ENCODE data around the gene LYPD4.
"Not testable (repeated sequence)": the region's sequence is repeated elsewhere in the genome, so short reads cannot be mapped to it uniquely, and the experiment has no call there.

The LYPD4 gene

GRCh38 chr19:41802770-41803169 lies 41.7 kb downstream of the LYPD4 start:
- Histone ChIP-seq H3K4me1 (ENCODE audit: control insufficient read depth, insufficient read depth, low read length, poor library complexity, severe bottlenecking) (no peaks in the 10 kb centered on the region), H3K9me3 (ENCODE audit: control insufficient read depth, low read length) (no peaks in the 10 kb centered on the region), H3K27ac (ENCODE audit: insufficient read depth, low read length, poor library complexity, severe bottlenecking) (no peak overlapping the region), H3K4me3 (ENCODE audit: insufficient read depth, low read depth, low read length, poor library complexity, severe bottlenecking) (no peak overlapping the region), H3K27me3 (replicated peaks; ENCODE audit: control insufficient read depth, insufficient read depth, low read length, poor library complexity, severe bottlenecking) (no peaks in the 10 kb centered on the region), H3K36me3 (ENCODE audit: control insufficient read depth, insufficient read depth, low read length) (no peaks in the 10 kb centered on the region)
- DNase-seq, result no peak

GRCh38 chr19:41801792-41802211 lies 42.7 kb downstream of the LYPD4 start:
- Histone ChIP-seq H3K9me3 (ENCODE audit: control insufficient read depth, low read length) (no peaks in the 10 kb centered on the region), H3K27ac (ENCODE audit: insufficient read depth, low read length, poor library complexity, severe bottlenecking) (no peak overlapping the region), H3K36me3 (ENCODE audit: control insufficient read depth, insufficient read depth, low read length) (no peaks in the 10 kb centered on the region), H3K27me3 (replicated peaks; ENCODE audit: control insufficient read depth, insufficient read depth, low read length, poor library complexity, severe bottlenecking) (no peaks in the 10 kb centered on the region), H3K4me3 (ENCODE audit: insufficient read depth, low read depth, low read length, poor library complexity, severe bottlenecking) (no peak overlapping the region), H3K4me1 (ENCODE audit: control insufficient read depth, insufficient read depth, low read length, poor library complexity, severe bottlenecking) (no peaks in the 10 kb centered on the region)
- DNase-seq, result no peak

DNA sequence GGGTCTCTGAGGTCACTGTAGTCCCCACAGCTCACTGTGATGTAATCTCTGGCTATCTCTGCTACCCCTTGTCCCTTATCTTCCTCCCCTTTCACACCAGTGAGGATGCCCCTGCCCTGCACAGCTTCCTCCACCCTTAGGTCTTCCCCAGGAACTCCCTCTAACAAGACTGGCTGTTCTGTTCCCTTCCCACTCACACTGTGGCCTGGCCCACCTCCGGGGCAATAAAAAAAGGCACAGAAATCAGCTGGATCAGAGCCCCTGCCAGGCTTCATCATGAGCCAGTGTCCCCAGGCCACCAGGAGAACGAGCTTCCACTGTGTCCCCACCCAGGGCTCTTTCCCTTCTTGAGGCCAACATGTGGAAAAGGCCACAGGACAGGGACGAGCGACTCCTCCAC lies 43.5 kb downstream of the LYPD4 start:
- Histone ChIP-seq H3K27me3 (replicated peaks; ENCODE audit: control insufficient read depth, insufficient read depth, low read length, poor library complexity, severe bottlenecking) (no peaks in the 10 kb centered on the region), H3K36me3 (ENCODE audit: control insufficient read depth, insufficient read depth, low read length) (no peaks in the 10 kb centered on the region), H3K27ac (ENCODE audit: insufficient read depth, low read length, poor library complexity, severe bottlenecking) (no peak overlapping the region), H3K4me1 (ENCODE audit: control insufficient read depth, insufficient read depth, low read length, poor library complexity, severe bottlenecking) (no peaks in the 10 kb centered on the region), H3K4me3 (ENCODE audit: insufficient read depth, low read depth, low read length, poor library complexity, severe bottlenecking) (no peak overlapping the region), H3K9me3 (ENCODE audit: control insufficient read depth, low read length) (no peaks in the 10 kb centered on the region)
- DNase-seq, result no peak

- no peaks in the 10 kb centered on the region for H3K4me1 ChIP-seq (ENCODE audit: control insufficient read depth, insufficient read depth, low read length, poor library complexity, severe bottlenecking)
- H3K27ac ChIP-seq (ENCODE audit: insufficient read depth, low read length, poor library complexity, severe bottlenecking), result no peak overlapping the region
- H3K4me3 ChIP-seq (ENCODE audit: insufficient read depth, low read depth, low read length, poor library complexity, severe bottlenecking), result no peak overlapping the region
- no peaks in the 10 kb centered on the region for H3K27me3 ChIP-seq (replicated peaks; ENCODE audit: control insufficient read depth, insufficient read depth, low read length, poor library complexity, severe bottlenecking)
- DNase-seq, result no peak
- no peaks in the 10 kb centered on the region for H3K9me3 ChIP-seq (ENCODE audit: control insufficient read depth, low read length)
- no peaks in the 10 kb centered on the region for H3K36me3 ChIP-seq (ENCODE audit: control insufficient read depth, insufficient read depth, low read length)
Measured at GRCh38 chr19:41799444-41800000, 45.0 kb downstream of the LYPD4 start.

DNA sequence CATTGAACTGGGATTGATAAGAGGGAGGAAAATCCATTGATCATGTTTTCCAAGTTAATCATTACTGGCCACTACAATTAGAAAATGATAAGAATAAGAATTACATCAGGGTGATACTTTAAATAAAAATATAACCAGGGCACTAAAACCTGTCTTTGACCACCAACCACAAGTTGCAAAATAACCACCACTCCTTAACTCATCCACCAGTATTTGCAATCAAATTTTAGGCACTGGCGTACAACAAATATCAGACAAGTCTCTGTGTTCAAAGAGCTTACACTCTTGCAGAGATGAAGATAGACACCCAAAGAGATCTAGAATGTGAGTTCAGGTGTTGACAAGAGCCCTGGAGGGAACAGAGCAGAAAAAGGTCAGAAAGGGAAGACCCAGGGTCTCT lies 47.6 kb downstream of the LYPD4 start:
- Histone ChIP-seq H3K4me1 (ENCODE audit: control insufficient read depth, insufficient read depth, low read length, poor library complexity, severe bottlenecking) (no peaks in the 10 kb centered on the region), H3K27me3 (replicated peaks; ENCODE audit: control insufficient read depth, insufficient read depth, low read length, poor library complexity, severe bottlenecking) (no peaks in the 10 kb centered on the region), H3K27ac (ENCODE audit: insufficient read depth, low read length, poor library complexity, severe bottlenecking) (no peak overlapping the region), H3K4me3 (ENCODE audit: insufficient read depth, low read depth, low read length, poor library complexity, severe bottlenecking) (no peak overlapping the region), H3K9me3 (ENCODE audit: control insufficient read depth, low read length) (no peaks in the 10 kb centered on the region), H3K36me3 (ENCODE audit: control insufficient read depth, insufficient read depth, low read length) (no peaks in the 10 kb centered on the region)
- no peak for DNase-seq

DNA sequence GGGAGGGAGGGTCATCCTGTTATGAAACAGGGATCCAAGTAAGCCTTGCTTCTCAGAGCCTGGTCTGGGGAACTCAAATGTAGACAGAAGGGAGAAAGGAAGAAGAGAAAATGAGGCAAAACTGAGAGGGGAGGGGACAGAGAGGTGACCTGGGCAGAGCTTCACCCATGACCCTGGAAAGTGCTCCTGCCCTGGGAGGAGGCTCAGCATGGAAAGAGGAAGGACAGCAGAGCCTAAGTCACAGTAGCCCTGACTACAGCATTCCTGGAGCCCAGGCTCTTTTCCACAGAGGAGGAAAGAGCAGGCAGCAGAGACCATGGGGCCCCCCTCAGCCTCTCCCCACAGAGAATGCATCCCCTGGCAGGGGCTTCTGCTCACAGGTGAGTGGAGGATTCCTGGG lies 48.1 kb downstream of the LYPD4 start, which contains the start of gene CEACAM3:
TSS of gene CEACAM3 (plus strand) at position 226 of the 400 bp plus-strand sequence. CDS start at position 317, 91 bp downstream.
- Histone ChIP-seq H3K36me3 (ENCODE audit: control insufficient read depth, insufficient read depth, low read length) (no peaks in the 10 kb centered on the region), H3K4me3 (ENCODE audit: insufficient read depth, low read depth, low read length, poor library complexity, severe bottlenecking) (no peak within 1 kb of the TSS), H3K4me1 (ENCODE audit: control insufficient read depth, insufficient read depth, low read length, poor library complexity, severe bottlenecking) (no peaks in the 10 kb centered on the region), H3K9me3 (ENCODE audit: control insufficient read depth, low read length) (no peaks in the 10 kb centered on the region), H3K27ac (ENCODE audit: insufficient read depth, low read length, poor library complexity, severe bottlenecking) (no peak within 1 kb of the TSS), H3K27me3 (replicated peaks; ENCODE audit: control insufficient read depth, insufficient read depth, low read length, poor library complexity, severe bottlenecking) (no peaks in the 10 kb centered on the region)
- no peak for DNase-seq

DNA sequence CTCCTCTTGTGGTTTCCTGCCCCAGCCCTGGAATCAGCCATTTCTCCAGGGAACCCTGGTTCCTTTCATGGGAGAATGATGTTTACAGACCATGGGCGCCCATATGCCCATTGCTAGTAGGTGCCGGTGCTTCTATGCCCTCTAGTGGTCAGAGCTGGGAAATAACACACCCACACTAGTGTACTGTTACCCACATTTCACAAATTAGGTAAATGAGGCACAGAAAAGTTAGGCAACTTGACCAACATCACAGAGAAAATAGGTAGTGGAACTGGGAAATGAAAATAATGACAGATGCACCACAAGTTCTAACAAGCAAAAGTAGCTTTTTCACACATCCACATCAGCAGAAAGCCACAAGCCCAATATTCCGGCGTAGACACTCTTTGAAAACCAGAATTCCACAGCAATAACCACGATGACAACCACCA lies 49.4 kb downstream of the LYPD4 start:
- H3K36me3 ChIP-seq (ENCODE audit: control insufficient read depth, insufficient read depth, low read length), result no peaks in the 10 kb centered on the region
- DNase-seq, result peak; percentile 7 to 42 (median 25)
- no peak overlapping the region for H3K4me3 ChIP-seq (ENCODE audit: insufficient read depth, low read depth, low read length, poor library complexity, severe bottlenecking)
- H3K4me1 ChIP-seq (ENCODE audit: control insufficient read depth, insufficient read depth, low read length, poor library complexity, severe bottlenecking), result no peaks in the 10 kb centered on the region
- H3K9me3 ChIP-seq (ENCODE audit: control insufficient read depth, low read length), result no peaks in the 10 kb centered on the region
- no peaks in the 10 kb centered on the region for H3K27me3 ChIP-seq (replicated peaks; ENCODE audit: control insufficient read depth, insufficient read depth, low read length, poor library complexity, severe bottlenecking)
- no peak overlapping the region for H3K27ac ChIP-seq (ENCODE audit: insufficient read depth, low read length, poor library complexity, severe bottlenecking)

GRCh38 chr19:41793414-41793727 lies 51.1 kb downstream of the LYPD4 start:
- Histone ChIP-seq H3K27ac (ENCODE audit: insufficient read depth, low read length, poor library complexity, severe bottlenecking) (no peak overlapping the region), H3K4me1 (ENCODE audit: control insufficient read depth, insufficient read depth, low read length, poor library complexity, severe bottlenecking) (no peaks in the 10 kb centered on the region), H3K9me3 (ENCODE audit: control insufficient read depth, low read length) (no peaks in the 10 kb centered on the region), H3K36me3 (ENCODE audit: control insufficient read depth, insufficient read depth, low read length) (no peaks in the 10 kb centered on the region), H3K27me3 (replicated peaks; ENCODE audit: control insufficient read depth, insufficient read depth, low read length, poor library complexity, severe bottlenecking) (no peaks in the 10 kb centered on the region), H3K4me3 (ENCODE audit: insufficient read depth, low read depth, low read length, poor library complexity, severe bottlenecking) (no peak overlapping the region)
- no peak for DNase-seq

- no peak overlapping the region for H3K4me3 ChIP-seq (ENCODE audit: insufficient read depth, low read depth, low read length, poor library complexity, severe bottlenecking)
- H3K27me3 ChIP-seq (replicated peaks; ENCODE audit: control insufficient read depth, insufficient read depth, low read length, poor library complexity, severe bottlenecking), result no peaks in the 10 kb centered on the region
- H3K9me3 ChIP-seq (ENCODE audit: control insufficient read depth, low read length), result no peaks in the 10 kb centered on the region
- no peak overlapping the region for H3K27ac ChIP-seq (ENCODE audit: insufficient read depth, low read length, poor library complexity, severe bottlenecking)
- peak in 2 of 3 donors; percentile 2 to 16 for DNase-seq
- H3K4me1 ChIP-seq (ENCODE audit: control insufficient read depth, insufficient read depth, low read length, poor library complexity, severe bottlenecking), result no peaks in the 10 kb centered on the region
- H3K36me3 ChIP-seq (ENCODE audit: control insufficient read depth, insufficient read depth, low read length), result no peaks in the 10 kb centered on the region
Measured at GRCh38 chr19:41792513-41793413, 51.7 kb downstream of the LYPD4 start.

DNA sequence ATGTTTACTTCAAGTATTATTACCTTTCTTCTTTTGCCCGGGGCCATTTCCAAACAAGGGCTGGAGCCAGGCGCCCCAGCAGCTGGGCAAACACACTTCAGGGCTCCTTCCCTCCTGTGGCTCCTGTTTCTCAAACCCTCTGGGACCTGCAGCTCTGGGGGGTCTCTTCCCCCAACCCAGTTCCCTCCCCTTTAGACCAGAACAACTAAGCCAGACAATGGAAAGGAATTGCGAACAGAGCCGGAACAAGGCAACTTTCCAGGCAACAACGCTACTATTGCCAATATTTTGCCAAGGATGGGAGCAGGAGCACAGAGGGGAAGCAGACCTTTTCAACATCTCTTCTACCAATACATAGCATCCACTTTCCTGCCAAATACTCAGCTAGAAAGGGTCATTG lies 55.4 kb downstream of the LYPD4 start:
- H3K27me3 ChIP-seq (replicated peaks; ENCODE audit: control insufficient read depth, insufficient read depth, low read length, poor library complexity, severe bottlenecking), result peaks cover 10% of the 10 kb centered on the region
- H3K36me3 ChIP-seq (ENCODE audit: control insufficient read depth, insufficient read depth, low read length); H3K27ac ChIP-seq (ENCODE audit: insufficient read depth, low read length, poor library complexity, severe bottlenecking); H3K4me1 ChIP-seq (ENCODE audit: control insufficient read depth, insufficient read depth, low read length, poor library complexity, severe bottlenecking); DNase-seq; H3K9me3 ChIP-seq (ENCODE audit: control insufficient read depth, low read length); H3K4me3 ChIP-seq (ENCODE audit: insufficient read depth, low read depth, low read length, poor library complexity, severe bottlenecking): not testable (repeated sequence)
